ENCODE results near the gene TNFSF15. TPM values are rescaled to one million over a fixed set of nuclear protein-coding genes. Genes with fewer than 3 reads are reported as not detected.

TNFSF15 gene
- polyA plus RNA-seq, 1 donor: 10.2 TPM

DNA sequence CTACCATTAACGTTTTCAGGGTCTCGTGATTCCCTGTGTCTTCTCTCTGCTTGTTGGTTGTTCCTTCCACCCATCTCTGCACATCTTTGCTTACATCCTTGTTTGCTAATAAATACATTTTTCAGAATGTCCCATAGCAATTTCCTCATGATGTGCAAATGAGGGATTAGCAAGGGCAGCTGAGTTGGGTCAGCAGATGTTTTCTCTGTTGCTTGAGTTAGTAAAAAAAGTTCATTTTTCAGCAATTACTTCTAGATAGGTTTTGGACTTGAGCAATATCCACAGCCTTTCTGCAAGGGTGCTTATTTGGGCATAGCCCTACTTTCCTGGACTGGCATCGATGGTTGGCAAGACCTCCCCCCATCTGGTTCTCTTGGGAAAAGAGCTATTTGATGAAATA lies 4.8 kb upstream of the TNFSF15 start:
- DNase-seq: no peak
- Histone ChIP-seq H3K27me3 (ENCODE audit: control insufficient read depth, insufficient read depth, low read length) (no peaks in the 10 kb centered on the region), H3K4me1 (ENCODE audit: control insufficient read depth, insufficient read depth, low read length) (peaks cover 14% of the 10 kb centered on the region)

DNA sequence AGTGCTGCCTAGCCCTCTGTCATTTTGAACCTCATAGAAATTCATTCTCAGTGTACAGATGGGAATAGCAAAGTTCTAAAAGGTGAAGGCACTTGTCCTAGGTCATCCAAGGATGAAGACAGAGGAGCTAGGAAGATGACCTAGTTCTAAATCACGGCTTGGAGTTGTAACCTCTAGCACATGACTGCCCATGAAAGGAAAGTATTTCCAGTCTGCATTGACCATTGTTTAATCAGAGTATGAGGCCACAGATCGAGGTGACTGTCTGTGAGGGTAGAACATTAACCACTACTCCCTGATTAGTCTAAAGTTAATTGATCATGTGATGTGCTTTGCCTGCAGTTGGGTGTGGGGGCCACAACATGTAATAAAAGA lies 674 bp upstream of the TNFSF15 start:
- peak; percentile 60 to 86 for DNase-seq
- H3K4me3 ChIP-seq (ENCODE audit: low read length): no peak overlapping the region
- H3K27ac ChIP-seq (ENCODE audit: low read length): peak overlapping the region; percentile 89
- no peaks in the 10 kb centered on the region for H3K9me3 ChIP-seq (ENCODE audit: control insufficient read depth, low read depth, low read length)
- no peaks in the 10 kb centered on the region for H3K27me3 ChIP-seq (ENCODE audit: control insufficient read depth, insufficient read depth, low read length)
- no peaks in the 10 kb centered on the region for H3K36me3 ChIP-seq (ENCODE audit: control insufficient read depth, insufficient read depth, low read length)
- peaks cover 40% of the 10 kb centered on the region for H3K4me1 ChIP-seq (ENCODE audit: control insufficient read depth, insufficient read depth, low read length)
- no CpG with 5 or more reads among the region's 2 CpGs for WGBS (ENCODE audit: insufficient coverage, low lambda C conversion rate)

More for the DNA sequence above, 4.8 kb upstream of the TNFSF15 start:
- Histone ChIP-seq H3K4me3 (ENCODE audit: low read length) (no peak overlapping the region), H3K36me3 (ENCODE audit: control insufficient read depth, insufficient read depth, low read length) (no peaks in the 10 kb centered on the region), H3K9me3 (ENCODE audit: control insufficient read depth, low read depth, low read length) (no peaks in the 10 kb centered on the region), H3K27ac (ENCODE audit: low read length) (no peak overlapping the region)
- 93% methylated on average over 2 of the region's 3 CpGs for WGBS (ENCODE audit: insufficient coverage, low lambda C conversion rate)

DNA sequence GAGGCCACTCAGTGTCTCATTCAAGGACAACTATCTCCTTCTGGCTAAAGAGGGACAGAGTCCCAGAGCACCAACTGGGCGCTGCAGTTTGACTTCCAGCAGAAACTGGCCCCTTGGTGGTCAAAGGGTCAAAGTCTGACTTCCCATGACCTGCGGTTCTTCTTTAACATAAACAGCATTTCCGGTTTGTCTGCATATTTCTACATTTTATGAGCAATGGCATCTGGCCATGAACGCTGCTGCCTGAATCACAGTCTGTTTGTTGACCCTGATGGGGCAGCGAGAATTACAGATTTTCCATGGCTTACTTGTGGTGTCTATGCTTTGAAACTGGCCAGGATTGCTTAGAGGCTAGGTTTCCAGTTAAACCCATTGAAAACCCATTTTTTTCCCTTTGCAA lies 1.3 kb downstream of the TNFSF15 start:
- Histone ChIP-seq H3K9me3 (ENCODE audit: control insufficient read depth, low read depth, low read length) (no peaks in the 10 kb centered on the region), H3K27ac (ENCODE audit: low read length) (peak overlapping the region; percentile 89), H3K4me1 (ENCODE audit: control insufficient read depth, insufficient read depth, low read length) (peaks cover 48% of the 10 kb centered on the region), H3K36me3 (ENCODE audit: control insufficient read depth, insufficient read depth, low read length) (peaks cover 2% of the 10 kb centered on the region), H3K27me3 (ENCODE audit: control insufficient read depth, insufficient read depth, low read length) (no peaks in the 10 kb centered on the region), H3K4me3 (ENCODE audit: low read length) (peak overlapping the region; percentile 33)
- peak; percentile 87 to 95 for DNase-seq
- no CpG with 5 or more reads among the region's 5 CpGs for WGBS (ENCODE audit: insufficient coverage, low lambda C conversion rate)

DNA sequence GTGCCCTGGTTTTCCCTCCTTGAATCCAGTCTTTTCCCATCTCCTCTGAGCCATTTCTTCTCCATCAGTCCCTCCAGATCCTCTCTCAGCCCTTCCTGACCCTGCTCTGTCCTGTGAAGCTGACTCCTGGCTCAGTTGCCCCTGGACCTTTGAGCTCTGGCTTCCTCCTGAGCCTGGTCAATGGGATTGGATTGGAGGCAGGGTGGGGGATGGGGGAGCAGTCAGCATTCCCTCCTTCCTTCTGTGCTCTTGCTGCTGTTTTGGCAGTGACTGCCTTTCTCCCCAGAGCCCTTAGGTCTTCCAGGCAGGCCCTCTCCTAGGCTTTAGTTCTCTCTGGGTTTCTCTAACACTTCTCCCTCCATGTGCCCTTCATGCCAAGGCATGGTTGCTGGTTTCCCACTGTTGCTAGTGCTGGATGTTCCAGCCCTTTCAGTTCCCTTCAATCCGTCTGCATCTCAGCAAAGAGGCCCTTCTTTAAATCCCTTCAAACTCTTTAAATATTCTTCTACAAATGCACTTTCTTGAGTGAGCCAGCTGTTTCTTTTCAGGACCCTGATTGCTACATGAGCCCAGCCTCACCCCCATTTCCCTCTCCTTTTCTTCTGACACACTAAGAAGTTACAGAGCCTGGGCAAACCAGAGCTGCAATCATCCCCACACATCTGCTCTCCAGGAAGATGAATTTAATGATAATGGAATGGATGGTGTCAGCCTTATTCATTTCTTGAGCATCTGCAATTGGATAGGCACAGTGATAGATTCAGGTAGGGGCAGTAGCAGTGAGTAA lies 2.2 kb downstream of the TNFSF15 start:
- no CpG with 5 or more reads among the region's 1 CpG for WGBS (ENCODE audit: insufficient coverage, low lambda C conversion rate)
- Histone ChIP-seq H3K4me3 (ENCODE audit: low read length) (peak overlapping the region; percentile 15), H3K27ac (ENCODE audit: low read length) (peak overlapping the region; percentile 89), H3K4me1 (ENCODE audit: control insufficient read depth, insufficient read depth, low read length) (peaks cover 56% of the 10 kb centered on the region), H3K9me3 (ENCODE audit: control insufficient read depth, low read depth, low read length) (no peaks in the 10 kb centered on the region), H3K36me3 (ENCODE audit: control insufficient read depth, insufficient read depth, low read length) (peaks cover 2% of the 10 kb centered on the region), H3K27me3 (ENCODE audit: control insufficient read depth, insufficient read depth, low read length) (no peaks in the 10 kb centered on the region)
- peak in 1 of 2 donors; percentile 42 for DNase-seq

DNA sequence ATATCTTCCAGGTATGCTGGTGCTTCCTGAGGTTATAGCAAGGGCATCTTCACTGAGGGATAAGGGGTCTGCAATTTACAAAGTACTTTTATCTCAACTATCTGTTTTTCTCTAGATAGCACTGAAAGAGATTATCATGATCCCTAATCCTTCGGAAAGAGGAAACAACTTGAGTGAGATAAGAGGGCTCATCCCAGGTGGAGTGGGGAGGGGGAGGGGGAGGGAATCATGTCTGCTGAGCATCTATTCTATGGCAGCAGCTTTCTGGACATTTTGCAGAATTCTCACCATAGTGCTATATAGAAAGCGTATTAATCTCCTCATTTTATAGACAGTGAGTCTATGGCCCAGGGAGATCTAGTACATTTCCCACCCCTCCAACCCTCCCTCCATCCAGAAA lies 5.9 kb downstream of the TNFSF15 start:
- no peak overlapping the region for H3K4me3 ChIP-seq (ENCODE audit: low read length)
- H3K9me3 ChIP-seq (ENCODE audit: control insufficient read depth, low read depth, low read length): no peaks in the 10 kb centered on the region
- WGBS (ENCODE audit: insufficient coverage, low lambda C conversion rate): no CpG with 5 or more reads among the region's 2 CpGs
- H3K27ac ChIP-seq (ENCODE audit: low read length): peak overlapping the region; percentile 34
- peaks cover 2% of the 10 kb centered on the region for H3K36me3 ChIP-seq (ENCODE audit: control insufficient read depth, insufficient read depth, low read length)
- peaks cover 43% of the 10 kb centered on the region for H3K4me1 ChIP-seq (ENCODE audit: control insufficient read depth, insufficient read depth, low read length)
- DNase-seq: no peak
- no peaks in the 10 kb centered on the region for H3K27me3 ChIP-seq (ENCODE audit: control insufficient read depth, insufficient read depth, low read length)

DNA sequence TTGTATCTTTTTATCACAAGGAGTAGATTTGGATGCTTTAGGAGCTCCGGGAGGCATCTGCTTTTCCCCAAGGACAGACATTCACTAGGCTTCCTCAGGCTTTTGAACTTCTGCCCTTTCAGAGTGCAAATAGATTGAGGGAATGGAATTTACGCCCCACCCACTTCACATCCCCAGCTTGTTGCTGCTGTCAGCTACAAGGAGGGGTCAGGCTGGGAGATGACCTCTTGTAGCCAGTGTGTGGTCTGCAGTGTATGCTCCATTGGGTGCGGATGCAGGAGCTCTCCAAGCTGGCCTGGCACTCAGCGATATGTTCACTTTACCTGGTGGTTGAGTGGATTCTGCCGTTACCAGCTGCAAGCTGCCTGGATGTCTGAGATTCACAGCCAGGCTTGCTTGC lies 6.4 kb downstream of the TNFSF15 start:
- Histone ChIP-seq H3K9me3 (ENCODE audit: control insufficient read depth, low read depth, low read length) (no peaks in the 10 kb centered on the region), H3K36me3 (ENCODE audit: control insufficient read depth, insufficient read depth, low read length) (peaks cover 2% of the 10 kb centered on the region), H3K27me3 (ENCODE audit: control insufficient read depth, insufficient read depth, low read length) (no peaks in the 10 kb centered on the region), H3K4me3 (ENCODE audit: low read length) (no peak overlapping the region), H3K4me1 (ENCODE audit: control insufficient read depth, insufficient read depth, low read length) (peaks cover 41% of the 10 kb centered on the region), H3K27ac (ENCODE audit: low read length) (peak overlapping the region; percentile 34)
- WGBS (ENCODE audit: insufficient coverage, low lambda C conversion rate): no CpG with 5 or more reads among the region's 5 CpGs
- DNase-seq: peak; percentile 39 to 63

DNA sequence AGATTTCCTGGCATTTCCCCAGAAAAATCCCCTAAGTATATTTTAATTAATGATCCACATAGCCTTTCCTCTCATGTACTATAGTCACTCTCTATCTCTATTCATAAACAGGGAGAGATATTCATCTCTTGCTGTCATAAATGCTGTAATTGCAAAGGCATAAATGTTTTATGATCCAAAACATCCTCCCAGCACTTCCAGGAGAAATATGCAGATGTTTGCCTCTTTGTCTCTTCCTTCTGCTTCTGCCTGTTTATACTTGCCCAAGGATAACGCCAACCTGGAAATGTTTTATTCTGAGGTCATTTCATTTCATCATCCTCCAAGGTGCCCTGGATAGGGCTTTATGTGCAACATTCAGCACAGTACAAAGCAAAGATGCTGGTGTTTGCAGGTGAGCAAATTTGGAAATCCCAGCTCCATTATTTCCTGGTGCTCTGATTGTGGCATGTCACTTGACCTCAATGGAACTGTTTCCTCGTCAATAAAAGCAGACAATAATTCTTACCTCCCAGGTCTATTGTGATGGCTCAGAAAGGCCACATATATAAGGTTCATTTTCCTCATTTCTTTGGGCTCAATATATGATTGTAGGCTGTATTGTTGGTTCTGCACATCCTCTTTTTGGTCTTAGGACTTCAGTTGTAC lies 6.9 kb downstream of the TNFSF15 start:
- no CpG with 5 or more reads among the region's 2 CpGs for WGBS (ENCODE audit: insufficient coverage, low lambda C conversion rate)
- Histone ChIP-seq H3K36me3 (ENCODE audit: control insufficient read depth, insufficient read depth, low read length) (peaks cover 2% of the 10 kb centered on the region), H3K27me3 (ENCODE audit: control insufficient read depth, insufficient read depth, low read length) (no peaks in the 10 kb centered on the region), H3K27ac (ENCODE audit: low read length) (peak overlapping the region; percentile 34), H3K9me3 (ENCODE audit: control insufficient read depth, low read depth, low read length) (no peaks in the 10 kb centered on the region), H3K4me3 (ENCODE audit: low read length) (no peak overlapping the region), H3K4me1 (ENCODE audit: control insufficient read depth, insufficient read depth, low read length) (peaks cover 36% of the 10 kb centered on the region)
- DNase-seq: no peak

DNA sequence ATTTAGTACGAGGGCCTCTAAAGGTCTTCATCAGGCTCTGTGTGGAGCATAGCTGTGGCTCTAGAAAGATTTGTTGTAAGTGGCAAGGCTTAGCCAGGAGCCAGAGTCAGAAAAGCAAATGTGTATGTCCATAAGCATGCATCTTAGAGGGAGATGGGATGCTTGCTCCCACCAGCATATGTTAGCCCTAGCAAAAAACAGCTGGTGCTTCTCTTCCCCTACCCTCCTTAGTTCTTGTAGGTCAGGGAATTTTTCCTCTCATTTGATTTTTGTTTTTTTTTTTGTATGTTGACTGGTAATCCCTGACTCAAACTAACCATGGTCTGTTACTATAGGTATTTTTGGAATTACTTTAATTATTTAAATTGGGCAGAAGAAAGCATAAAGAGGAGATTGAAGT lies 7.7 kb downstream of the TNFSF15 start:
- Histone ChIP-seq H3K27ac (ENCODE audit: low read length) (no peak overlapping the region), H3K9me3 (ENCODE audit: control insufficient read depth, low read depth, low read length) (no peaks in the 10 kb centered on the region), H3K4me1 (ENCODE audit: control insufficient read depth, insufficient read depth, low read length) (peaks cover 28% of the 10 kb centered on the region), H3K27me3 (ENCODE audit: control insufficient read depth, insufficient read depth, low read length) (no peaks in the 10 kb centered on the region), H3K4me3 (ENCODE audit: low read length) (no peak overlapping the region), H3K36me3 (ENCODE audit: control insufficient read depth, insufficient read depth, low read length) (peaks cover 2% of the 10 kb centered on the region)
- WGBS (ENCODE audit: insufficient coverage, low lambda C conversion rate): no CpG with 5 or more reads among the region's 1 CpG
- no peak for DNase-seq

DNA sequence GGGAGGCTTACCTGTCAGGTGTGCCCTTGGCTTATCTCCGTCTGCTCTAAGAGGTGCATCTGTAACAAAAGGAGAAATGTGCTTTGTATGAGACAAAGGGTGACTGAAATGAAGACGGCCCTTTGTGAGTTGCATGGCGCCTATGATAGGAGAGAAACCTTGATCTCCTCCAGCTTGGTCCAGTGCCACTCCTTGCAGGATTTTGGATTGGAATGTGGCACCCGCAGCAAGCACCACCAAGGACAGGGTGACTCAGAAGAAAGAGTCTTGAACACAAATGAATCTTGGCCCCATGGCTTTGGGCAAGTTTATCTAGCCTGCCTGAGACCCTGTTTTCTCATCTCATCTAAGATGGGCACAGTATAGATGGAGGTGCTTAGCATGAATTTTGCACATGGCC lies 13.4 kb downstream of the TNFSF15 start:
- no peak overlapping the region for H3K4me3 ChIP-seq (ENCODE audit: low read length)
- no peak overlapping the region for H3K27ac ChIP-seq (ENCODE audit: low read length)
- no peaks in the 10 kb centered on the region for H3K27me3 ChIP-seq (ENCODE audit: control insufficient read depth, insufficient read depth, low read length)
- H3K4me1 ChIP-seq (ENCODE audit: control insufficient read depth, insufficient read depth, low read length): peaks cover 2% of the 10 kb centered on the region
- no peak for DNase-seq
- H3K36me3 ChIP-seq (ENCODE audit: control insufficient read depth, insufficient read depth, low read length): peaks cover 21% of the 10 kb centered on the region
- no CpG with 5 or more reads among the region's 4 CpGs for WGBS (ENCODE audit: insufficient coverage, low lambda C conversion rate)
- H3K9me3 ChIP-seq (ENCODE audit: control insufficient read depth, low read depth, low read length): no peaks in the 10 kb centered on the region

DNA sequence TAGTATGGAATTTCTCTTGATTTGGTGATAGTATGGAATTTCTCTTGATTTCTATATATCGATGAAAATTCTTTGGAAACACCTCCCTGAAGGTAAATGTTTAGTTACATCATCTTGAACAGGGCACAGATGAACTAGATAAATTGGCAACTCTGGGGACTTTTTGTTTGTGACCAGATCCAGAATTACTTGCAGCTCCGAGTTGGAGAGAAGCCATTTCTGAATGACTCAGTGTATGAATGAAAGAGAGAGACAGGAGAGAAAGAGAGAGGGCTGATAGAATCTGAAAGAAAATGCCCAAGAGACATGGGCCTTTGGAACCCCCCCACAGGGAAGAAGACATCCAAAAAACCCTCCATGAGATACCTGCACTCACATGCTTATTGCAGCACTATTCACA lies 14.1 kb downstream of the TNFSF15 start:
- no CpG with 5 or more reads among the region's 2 CpGs for WGBS (ENCODE audit: insufficient coverage, low lambda C conversion rate)
- Histone ChIP-seq H3K9me3 (ENCODE audit: control insufficient read depth, low read depth, low read length) (no peaks in the 10 kb centered on the region), H3K27ac (ENCODE audit: low read length) (no peak overlapping the region), H3K4me3 (ENCODE audit: low read length) (no peak overlapping the region), H3K4me1 (ENCODE audit: control insufficient read depth, insufficient read depth, low read length) (peaks cover 2% of the 10 kb centered on the region), H3K36me3 (ENCODE audit: control insufficient read depth, insufficient read depth, low read length) (peaks cover 21% of the 10 kb centered on the region), H3K27me3 (ENCODE audit: control insufficient read depth, insufficient read depth, low read length) (no peaks in the 10 kb centered on the region)
- no peak for DNase-seq

DNA sequence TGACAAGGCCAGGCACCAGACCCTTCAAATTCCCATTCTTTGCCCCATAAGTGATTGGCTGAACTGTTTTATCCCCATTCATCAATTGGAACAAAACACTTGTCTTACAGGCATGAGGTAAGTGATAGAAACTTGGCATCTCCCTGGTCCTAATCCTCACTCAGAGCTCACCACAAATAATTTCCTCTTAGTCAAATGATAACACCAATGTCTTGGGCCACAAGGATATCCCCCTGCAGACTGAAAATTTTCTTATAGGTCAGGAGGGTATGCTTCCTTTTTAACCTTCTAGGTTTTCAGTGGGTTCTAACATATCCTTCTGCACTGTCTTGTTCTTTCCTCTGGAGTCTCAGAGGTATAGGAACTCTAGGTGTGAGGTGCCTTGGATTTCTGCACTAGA lies 14.5 kb downstream of the TNFSF15 start:
- Histone ChIP-seq H3K36me3 (ENCODE audit: control insufficient read depth, insufficient read depth, low read length) (peaks cover 21% of the 10 kb centered on the region), H3K27ac (ENCODE audit: low read length) (no peak overlapping the region), H3K9me3 (ENCODE audit: control insufficient read depth, low read depth, low read length) (no peaks in the 10 kb centered on the region), H3K27me3 (ENCODE audit: control insufficient read depth, insufficient read depth, low read length) (no peaks in the 10 kb centered on the region), H3K4me3 (ENCODE audit: low read length) (no peak overlapping the region), H3K4me1 (ENCODE audit: control insufficient read depth, insufficient read depth, low read length) (peaks cover under 1% of the 10 kb centered on the region)
- DNase-seq: no peak

All from large intestine (tissue), 3 donors.